ENCODE data around the gene PLXDC2.

PLXDC2 gene

GRCh38 chr10:20299034-20299736 lies 483.0 kb downstream of the PLXDC2 start:
- no peak for DNase-seq

GRCh38 chr10:20300735-20301134 lies 484.5 kb downstream of the PLXDC2 start:
- DNase-seq, result no peak

GRCh38 chr10:20302033-20302432 lies 485.8 kb downstream of the PLXDC2 start:
- DNase-seq, result no peak

GRCh38 chr10:20303453-20304152 lies 487.4 kb downstream of the PLXDC2 start:
- no peak for DNase-seq

- DNase-seq, result no peak
Observed at GRCh38 chr10:20313665-20314064, 497.4 kb downstream of the PLXDC2 start.

- no peak for DNase-seq
Observed at GRCh38 chr10:20314431-20314830, 498.2 kb downstream of the PLXDC2 start.

- DNase-seq, result no peak
Observed at GRCh38 chr10:20327954-20328353, 511.7 kb downstream of the PLXDC2 start.

GRCh38 chr10:20330246-20330645 lies 514.0 kb downstream of the PLXDC2 start:
- DNase-seq, result no peak

GRCh38 chr10:20334559-20334958 lies 518.3 kb downstream of the PLXDC2 start:
- DNase-seq, result no peak

Measured in NCI-H446 treated with DMSO at 0.1 percent for 48 hours (cell line).